ENCODE data around the gene ZNF500.

DNA sequence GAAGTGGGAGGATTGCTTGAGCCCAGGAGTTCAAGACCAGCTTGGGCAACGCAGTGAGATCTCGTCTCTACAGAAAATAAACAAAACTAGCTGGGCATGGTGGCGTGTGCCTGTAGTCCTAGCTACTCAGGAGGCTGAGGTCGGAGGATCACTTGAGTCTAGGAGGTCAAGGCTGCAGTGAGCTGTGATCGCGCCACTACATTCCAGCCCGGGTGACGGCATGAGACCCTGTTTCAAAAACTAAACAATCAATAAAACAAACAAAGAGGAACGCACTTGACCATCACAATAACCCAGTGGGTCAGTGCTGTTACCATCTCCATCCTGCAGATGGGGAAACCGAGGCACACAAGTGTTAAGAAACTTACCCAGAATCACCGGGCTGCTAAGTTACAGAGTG is 13.7 kb downstream of the ZNF500 start:
- TF ChIP-seq, protein P1, sequence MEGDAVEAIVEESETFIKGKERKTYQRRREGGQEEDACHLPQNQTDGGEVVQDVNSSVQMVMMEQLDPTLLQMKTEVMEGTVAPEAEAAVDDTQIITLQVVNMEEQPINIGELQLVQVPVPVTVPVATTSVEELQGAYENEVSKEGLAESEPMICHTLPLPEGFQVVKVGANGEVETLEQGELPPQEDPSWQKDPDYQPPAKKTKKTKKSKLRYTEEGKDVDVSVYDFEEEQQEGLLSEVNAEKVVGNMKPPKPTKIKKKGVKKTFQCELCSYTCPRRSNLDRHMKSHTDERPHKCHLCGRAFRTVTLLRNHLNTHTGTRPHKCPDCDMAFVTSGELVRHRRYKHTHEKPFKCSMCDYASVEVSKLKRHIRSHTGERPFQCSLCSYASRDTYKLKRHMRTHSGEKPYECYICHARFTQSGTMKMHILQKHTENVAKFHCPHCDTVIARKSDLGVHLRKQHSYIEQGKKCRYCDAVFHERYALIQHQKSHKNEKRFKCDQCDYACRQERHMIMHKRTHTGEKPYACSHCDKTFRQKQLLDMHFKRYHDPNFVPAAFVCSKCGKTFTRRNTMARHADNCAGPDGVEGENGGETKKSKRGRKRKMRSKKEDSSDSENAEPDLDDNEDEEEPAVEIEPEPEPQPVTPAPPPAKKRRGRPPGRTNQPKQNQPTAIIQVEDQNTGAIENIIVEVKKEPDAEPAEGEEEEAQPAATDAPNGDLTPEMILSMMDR (IDR thresholded peaks at IDR 0.05; ENCODE audit: extremely low read depth in 1 of 2, insufficient read depth in 1 of 2, low read depth in 1 of 2, low read length in 2 of 2), result no peak
- TF ChIP-seq, protein P2, sequence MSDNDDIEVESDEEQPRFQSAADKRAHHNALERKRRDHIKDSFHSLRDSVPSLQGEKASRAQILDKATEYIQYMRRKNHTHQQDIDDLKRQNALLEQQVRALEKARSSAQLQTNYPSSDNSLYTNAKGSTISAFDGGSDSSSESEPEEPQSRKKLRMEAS (IDR thresholded peaks at IDR 0.05; ENCODE audit: insufficient read depth, insufficient read length), result no peak
- TF ChIP-seq EZH2 (IDR thresholded peaks at IDR 0.05; ENCODE audit: borderline replicate concordance, low read depth, low read length, severe bottlenecking), result no peak
- TF ChIP-seq POLR2AphosphoS5 (IDR thresholded peaks at IDR 0.05; ENCODE audit: insufficient read depth, low read depth, low read length), result no peak
- no peak for TF ChIP-seq POLR2A (IDR thresholded peaks at IDR 0.05; ENCODE audit: low read depth, low read length)
- no peak for TF ChIP-seq GATA2 (IDR thresholded peaks at IDR 0.05; ENCODE audit: insufficient read depth, insufficient read length, low read depth, low read length)
- no peak for TF ChIP-seq JUN (IDR thresholded peaks at IDR 0.05; ENCODE audit: borderline replicate concordance, insufficient read depth, insufficient read length, low read depth)
